Smooth muscle cell (in vitro differentiated cells): ENCODE results near the gene TEAD3. TPM values are rescaled to one million over a fixed set of nuclear protein-coding genes. Genes with fewer than 3 reads are reported as not detected.

ENCODE experiments used
- DNase-seq: peaks from one replicate; lab custom pipeline; 2025; ENCODE audit not compliant: unreplicated experiment; lab: John Stamatoyannopoulos, UW
- H2AFZ ChIP-seq: fragments of 200-600 bp; sonication (generic); 2 replicates; pipeline ENCODE4 v1.6.0; 2016; ENCODE audit warnings: antibody characterized with exemption, low read depth, mild to moderate bottlenecking
- H3F3A ChIP-seq: fragments of 200-600 bp; sonication (generic); 2 replicates; pipeline ENCODE4 v1.6.0; 2017; ENCODE audit warnings: antibody characterized with exemption, low read depth
- H3K27ac ChIP-seq: fragments of 200-600 bp; sonication (generic); 2 replicates; pipeline ENCODE4 v1.5.1; 2016; ENCODE audit warnings: low read depth, mild to moderate bottlenecking
- H3K27me3 ChIP-seq: fragments of 200-600 bp; sonication (generic); 2 replicates; pipeline ENCODE4 v1.6.1; 2016; ENCODE audit warnings: low read depth, mild to moderate bottlenecking
- H3K36me3 ChIP-seq: fragments of 200-600 bp; sonication (generic); 2 replicates; pipeline ENCODE4 v1.5.1; 2016; ENCODE audit warnings: low read depth
- H3K4me1 ChIP-seq: fragments of 200-600 bp; sonication (generic); 2 replicates; pipeline ENCODE4 v1.5.1; 2016; ENCODE audit warnings: low read depth
- H3K4me2 ChIP-seq: fragments of 200-600 bp; sonication (generic); 2 replicates; pipeline ENCODE4 v1.6.0; 2016; ENCODE audit warnings: mild to moderate bottlenecking
- H3K4me3 ChIP-seq: fragments of 200-600 bp; sonication (generic); 2 replicates; pipeline ENCODE4 v1.5.1; 2016; ENCODE audit warnings: mild to moderate bottlenecking
- H3K79me2 ChIP-seq: fragments of 200-600 bp; sonication (generic); 2 replicates; pipeline ENCODE4 v1.6.0; 2016; ENCODE audit warnings: low read depth, mild to moderate bottlenecking
- H3K9ac ChIP-seq: fragments of 200-600 bp; sonication (generic); 2 replicates; pipeline ENCODE4 v1.6.0; 2016; ENCODE audit warnings: low read depth
- H3K9me3 ChIP-seq: fragments of 200-600 bp; sonication (generic); replicated peaks from 2 replicates; pipeline ENCODE4 v1.5.1; 2016; ENCODE audit warnings: low read depth
- H4K20me1 ChIP-seq: fragments of 200-600 bp; sonication (generic); 2 replicates; pipeline ENCODE4 v1.6.0; 2016; ENCODE audit warnings: low read depth
- CTCF ChIP-seq: fragments of 200-600 bp; sonication (generic); IDR thresholded peaks from 2 replicates; pipeline ENCODE4 v1.5.1; 2017; ENCODE audit warnings: borderline replicate concordance, mild to moderate bottlenecking, antibody characterized with exemption; ENCODE audit not compliant: insufficient read depth, poor library complexity, severe bottlenecking
- WGBS: methylation state at CpG from one replicate; pipeline ENCODE4 v1.1.7; 2016; ENCODE audit warnings: low lambda C conversion rate; 5-methylcytosine and 5-hydroxymethylcytosine counted together
- polyA plus RNA-seq: library from polyadenylated mRNA; unstranded; fragments of >200 nt; fragmentation: Nextera tagmentation; extraction: Ambion mirVana; gene quantifications from 2 replicates; pipeline ENCODE4 v1.2.1, GENCODE V29; 2016
- total RNA-seq: library from RNA; depleted of rRNA; stranded (reverse); fragments of >200 nt; gene quantifications from 2 replicates; pipeline ENCODE4 v1.2.3, GENCODE V29; 2014

Gene TEAD3
- total and polyA plus RNA-seq, 2 experiments from 2014 or later: 29.1 to 40.6 TPM

- peaks cover 22% of the 10 kb centered on the region for H3K79me2 ChIP-seq
- H2AFZ ChIP-seq: no peak overlapping the region
- H3K36me3 ChIP-seq: no peaks in the 10 kb centered on the region
- 24% methylated on average over 6 of the region's 6 CpGs for WGBS
- H3K9me3 ChIP-seq: no peaks in the 10 kb centered on the region
- no peak for TF ChIP-seq CTCF
- H3K27ac ChIP-seq: peak overlapping the region; percentile 48
- peaks cover 3% of the 10 kb centered on the region for H4K20me1 ChIP-seq
- peaks cover 7% of the 10 kb centered on the region for H3F3A ChIP-seq
- H3K4me2 ChIP-seq: peak overlapping the region; percentile 53
- H3K4me1 ChIP-seq: peaks cover 9% of the 10 kb centered on the region
- no peak overlapping the region for H3K4me3 ChIP-seq
- no peak for DNase-seq
- no peak overlapping the region for H3K9ac ChIP-seq
- no peaks in the 10 kb centered on the region for H3K27me3 ChIP-seq
Observed at GRCh38 chr6:35500782-35501181, 3.9 kb upstream of the TEAD3 start.

- Histone ChIP-seq H3K27ac (no peak overlapping the region), H3K4me2 (peak overlapping the region; percentile 4), H3F3A (peaks cover 7% of the 10 kb centered on the region), H3K36me3 (no peaks in the 10 kb centered on the region), H3K27me3 (no peaks in the 10 kb centered on the region), H4K20me1 (peaks cover 17% of the 10 kb centered on the region), H3K79me2 (peaks cover 37% of the 10 kb centered on the region), H3K4me1 (peaks cover 21% of the 10 kb centered on the region), H3K9ac (no peak overlapping the region), H3K4me3 (no peak overlapping the region), H2AFZ (no peak overlapping the region), H3K9me3 (no peaks in the 10 kb centered on the region)
- no peak for TF ChIP-seq CTCF
- 84% methylated on average over 4 of the region's 4 CpGs for WGBS
- DNase-seq: no peak
Observed at GRCh38 chr6:35499372-35499771, 2.5 kb upstream of the TEAD3 start.

GRCh38 chr6:35498422-35499067, 1.7 kb upstream of the TEAD3 start:
- H3F3A ChIP-seq: peaks cover 12% of the 10 kb centered on the region
- DNase-seq: no peak
- no peaks in the 10 kb centered on the region for H3K9me3 ChIP-seq
- peak overlapping the region; percentile 100 for H3K27ac ChIP-seq
- peak overlapping the region; percentile 98 for H3K4me2 ChIP-seq
- peak overlapping the region; percentile 99 for H3K4me3 ChIP-seq
- 24% methylated on average over 14 of the region's 14 CpGs for WGBS
- no peaks in the 10 kb centered on the region for H3K36me3 ChIP-seq
- H3K4me1 ChIP-seq: peaks cover 29% of the 10 kb centered on the region
- no peaks in the 10 kb centered on the region for H3K27me3 ChIP-seq
- peaks cover 45% of the 10 kb centered on the region for H3K79me2 ChIP-seq
- peak overlapping the region; percentile 97 for H3K9ac ChIP-seq
- peaks cover 25% of the 10 kb centered on the region for H4K20me1 ChIP-seq
- TF ChIP-seq CTCF: no peak
- no peak overlapping the region for H2AFZ ChIP-seq
